Lower leg skin (tissue), 3 donors: ENCODE results near the gene PLCH2.

Source experiments
- POLR2A ChIP-seq, 2 donors: fragments of 450-650 bp; IDR thresholded peaks; one replicate each; pipeline ENCODE4 v1.6.1; 2016 to 2017; ENCODE audit warnings: antibody characterized with exemption in 2 of 2, mild to moderate bottlenecking in 1 of 2, moderate library complexity in 1 of 2
- TF ChIP-seq, protein P1 (sequence below), 3 donors: fragments of 450-650 bp; IDR thresholded peaks; one replicate each; pipeline ENCODE4 v1.5.1; 2016; ENCODE audit warnings: antibody characterized with exemption in 3 of 3, mild to moderate bottlenecking in 3 of 3, moderate library complexity in 2 of 3

DNA sequence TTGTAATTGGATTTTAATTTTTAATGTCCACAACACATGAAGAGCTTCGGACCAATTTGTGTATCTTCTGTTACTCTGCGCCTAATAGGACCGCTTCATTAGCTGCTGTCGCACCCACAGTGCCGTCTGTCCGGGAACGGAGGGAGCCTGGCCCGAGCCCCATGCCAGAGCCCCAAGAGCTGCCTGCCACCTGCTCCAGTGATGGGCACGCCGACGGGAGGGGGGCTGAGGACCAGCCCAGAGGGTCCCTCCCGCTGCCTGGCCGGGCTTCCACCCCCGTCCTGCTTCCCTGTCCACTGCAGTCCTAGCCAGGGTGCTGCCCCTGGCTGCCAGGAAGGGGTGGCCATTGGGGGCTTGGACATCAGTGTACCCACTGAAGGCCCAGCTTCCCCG, 30.3 kb upstream of the PLCH2 start:
- TF ChIP-seq, protein P1, sequence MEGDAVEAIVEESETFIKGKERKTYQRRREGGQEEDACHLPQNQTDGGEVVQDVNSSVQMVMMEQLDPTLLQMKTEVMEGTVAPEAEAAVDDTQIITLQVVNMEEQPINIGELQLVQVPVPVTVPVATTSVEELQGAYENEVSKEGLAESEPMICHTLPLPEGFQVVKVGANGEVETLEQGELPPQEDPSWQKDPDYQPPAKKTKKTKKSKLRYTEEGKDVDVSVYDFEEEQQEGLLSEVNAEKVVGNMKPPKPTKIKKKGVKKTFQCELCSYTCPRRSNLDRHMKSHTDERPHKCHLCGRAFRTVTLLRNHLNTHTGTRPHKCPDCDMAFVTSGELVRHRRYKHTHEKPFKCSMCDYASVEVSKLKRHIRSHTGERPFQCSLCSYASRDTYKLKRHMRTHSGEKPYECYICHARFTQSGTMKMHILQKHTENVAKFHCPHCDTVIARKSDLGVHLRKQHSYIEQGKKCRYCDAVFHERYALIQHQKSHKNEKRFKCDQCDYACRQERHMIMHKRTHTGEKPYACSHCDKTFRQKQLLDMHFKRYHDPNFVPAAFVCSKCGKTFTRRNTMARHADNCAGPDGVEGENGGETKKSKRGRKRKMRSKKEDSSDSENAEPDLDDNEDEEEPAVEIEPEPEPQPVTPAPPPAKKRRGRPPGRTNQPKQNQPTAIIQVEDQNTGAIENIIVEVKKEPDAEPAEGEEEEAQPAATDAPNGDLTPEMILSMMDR (IDR thresholded peaks at IDR 0.05) = no peak
- no peak for TF ChIP-seq POLR2A (IDR thresholded peaks at IDR 0.05)
